ENCODE results near the gene EFR3B. TPM values are rescaled to one million over a fixed set of nuclear protein-coding genes. Genes with fewer than 3 reads are reported as not detected.
"Not testable (repeated sequence)": the region's sequence is repeated elsewhere in the genome, so short reads cannot be mapped to it uniquely, and the experiment has no call there.

Gene EFR3B
- total and polyA plus RNA-seq, 5 donors from 2014 or later: 0.05 to 0.15 (median 0.08) TPM; not detected in 1

- Mint-ChIP-seq H3K36me3 (no peaks in the 10 kb centered on the region), H3K4me3 (no peak overlapping the region), H3K27ac (no peak overlapping the region), H3K4me1 (no peaks in the 10 kb centered on the region), H3K9me3 (peaks cover 0 to 2% (median 0%) of the 10 kb centered on the region in 7 donors), H3K27me3 (peaks cover 5% of the 10 kb centered on the region)
- Histone ChIP-seq H3K27ac (ENCODE audit: insufficient read depth, low read length, poor library complexity, severe bottlenecking) (no peak overlapping the region), H3K9me3 (ENCODE audit: control insufficient read depth in 2 of 2, low read length in 2 of 2) (no peaks in the 10 kb centered on the region), H3K4me1 (ENCODE audit: control insufficient read depth, insufficient read depth, low read length, poor library complexity, severe bottlenecking) (no peaks in the 10 kb centered on the region), H3K36me3 (ENCODE audit: control insufficient read depth, insufficient read depth, low read length) (no peaks in the 10 kb centered on the region), H3K4me3 (ENCODE audit: low read depth, low read length) (no peak overlapping the region), H3K27me3 (ENCODE audit: control insufficient read depth, insufficient read depth, low read length) (no peaks in the 10 kb centered on the region)
- no peak for DNase-seq
- no peak for ATAC-seq (ENCODE audit: low read depth in 2 of 2)
These were observed 47.1 kb downstream of the EFR3B start for GRCh38 chr2:25088817-25089516.

GRCh38 chr2:25089605-25090315, 47.9 kb downstream of the EFR3B start:
- H3K9me3 ChIP-seq (ENCODE audit: control insufficient read depth in 2 of 2, low read length in 2 of 2): no peaks in the 10 kb centered on the region
- DNase-seq (no peak), ATAC-seq (ENCODE audit: low read depth in 2 of 2) (no peak)
- no peaks in the 10 kb centered on the region for H3K4me1 ChIP-seq (ENCODE audit: control insufficient read depth, insufficient read depth, low read length, poor library complexity, severe bottlenecking)
- H3K36me3 ChIP-seq (ENCODE audit: control insufficient read depth, insufficient read depth, low read length): no peaks in the 10 kb centered on the region
- no peak overlapping the region for H3K27ac ChIP-seq (ENCODE audit: insufficient read depth, low read length, poor library complexity, severe bottlenecking)
- Mint-ChIP-seq H3K9me3 (peaks cover 0 to 2% (median 0%) of the 10 kb centered on the region in 7 donors), H3K27ac (no peak overlapping the region), H3K4me3 (no peak overlapping the region), H3K27me3 (peaks cover 5% of the 10 kb centered on the region), H3K4me1 (no peaks in the 10 kb centered on the region), H3K36me3 (no peaks in the 10 kb centered on the region)
- H3K27me3 ChIP-seq (ENCODE audit: control insufficient read depth, insufficient read depth, low read length): no peaks in the 10 kb centered on the region
- H3K4me3 ChIP-seq (ENCODE audit: low read depth, low read length): no peak overlapping the region

- Histone ChIP-seq H3K4me1 (ENCODE audit: control insufficient read depth, insufficient read depth, low read length, poor library complexity, severe bottlenecking) (no peaks in the 10 kb centered on the region), H3K27me3 (ENCODE audit: control insufficient read depth, insufficient read depth, low read length) (no peaks in the 10 kb centered on the region), H3K27ac (ENCODE audit: insufficient read depth, low read length, poor library complexity, severe bottlenecking) (no peak overlapping the region), H3K36me3 (ENCODE audit: control insufficient read depth, insufficient read depth, low read length) (no peaks in the 10 kb centered on the region), H3K4me3 (ENCODE audit: low read depth, low read length) (no peak overlapping the region), H3K9me3 (ENCODE audit: control insufficient read depth in 2 of 2, low read length in 2 of 2) (no peaks in the 10 kb centered on the region)
- DNase-seq (no peak), ATAC-seq (ENCODE audit: low read depth in 2 of 2) (no peak)
- Mint-ChIP-seq H3K27me3 (peaks cover 5% of the 10 kb centered on the region), H3K27ac (no peak overlapping the region), H3K36me3 (no peaks in the 10 kb centered on the region), H3K4me1 (no peaks in the 10 kb centered on the region), H3K4me3 (no peak overlapping the region), H3K9me3 (peaks cover 0 to 2% (median 0%) of the 10 kb centered on the region in 7 donors)
These were observed 48.9 kb downstream of the EFR3B start for GRCh38 chr2:25090801-25091200.

GRCh38 chr2:25091265-25091664, 49.4 kb downstream of the EFR3B start:
- no peaks in the 10 kb centered on the region for H3K4me1 ChIP-seq (ENCODE audit: control insufficient read depth, insufficient read depth, low read length, poor library complexity, severe bottlenecking)
- H3K27me3 Mint-ChIP-seq: peaks cover 6% of the 10 kb centered on the region
- H3K36me3 Mint-ChIP-seq: no peaks in the 10 kb centered on the region
- no peaks in the 10 kb centered on the region for H3K9me3 ChIP-seq (ENCODE audit: control insufficient read depth in 2 of 2, low read length in 2 of 2)
- DNase-seq: no peak
- H3K9me3 Mint-ChIP-seq: peaks cover 0 to 2% (median 0%) of the 10 kb centered on the region in 7 donors
- H3K4me3 Mint-ChIP-seq: no peak overlapping the region
- H3K27me3 ChIP-seq (ENCODE audit: control insufficient read depth, insufficient read depth, low read length): no peaks in the 10 kb centered on the region
- H3K4me3 ChIP-seq (ENCODE audit: low read depth, low read length): no peak overlapping the region
- no peak overlapping the region for H3K27ac ChIP-seq (ENCODE audit: insufficient read depth, low read length, poor library complexity, severe bottlenecking)
- H3K4me1 Mint-ChIP-seq: no peaks in the 10 kb centered on the region
- no peak overlapping the region for H3K27ac Mint-ChIP-seq
- ATAC-seq (ENCODE audit: low read depth in 2 of 2): no peak
- no peaks in the 10 kb centered on the region for H3K36me3 ChIP-seq (ENCODE audit: control insufficient read depth, insufficient read depth, low read length)

- Histone ChIP-seq H3K4me3 (ENCODE audit: low read depth, low read length) (no peak overlapping the region), H3K27me3 (ENCODE audit: control insufficient read depth, insufficient read depth, low read length) (no peaks in the 10 kb centered on the region), H3K27ac (ENCODE audit: insufficient read depth, low read length, poor library complexity, severe bottlenecking) (no peak overlapping the region), H3K4me1 (ENCODE audit: control insufficient read depth, insufficient read depth, low read length, poor library complexity, severe bottlenecking) (no peaks in the 10 kb centered on the region), H3K36me3 (ENCODE audit: control insufficient read depth, insufficient read depth, low read length) (no peaks in the 10 kb centered on the region), H3K9me3 (ENCODE audit: control insufficient read depth in 2 of 2, low read length in 2 of 2) (no peaks in the 10 kb centered on the region)
- Mint-ChIP-seq H3K27ac (no peak overlapping the region), H3K9me3 (peaks cover 0 to 5% (median 0%) of the 10 kb centered on the region in 7 donors), H3K36me3 (no peaks in the 10 kb centered on the region), H3K4me1 (no peaks in the 10 kb centered on the region), H3K4me3 (no peak overlapping the region), H3K27me3 (peaks cover 13% of the 10 kb centered on the region)
- no peak for DNase-seq
- ATAC-seq (ENCODE audit: low read depth in 2 of 2): no peak
These were observed 56.2 kb downstream of the EFR3B start for GRCh38 chr2:25098056-25098455.

- H3K4me3 ChIP-seq (ENCODE audit: low read depth, low read length): no peak overlapping the region
- H3K27me3 Mint-ChIP-seq: peaks cover 13% of the 10 kb centered on the region
- H3K36me3 ChIP-seq (ENCODE audit: control insufficient read depth, insufficient read depth, low read length): no peaks in the 10 kb centered on the region
- no peak overlapping the region for H3K27ac ChIP-seq (ENCODE audit: insufficient read depth, low read length, poor library complexity, severe bottlenecking)
- H3K9me3 ChIP-seq (ENCODE audit: control insufficient read depth in 2 of 2, low read length in 2 of 2): no peaks in the 10 kb centered on the region
- H3K4me1 Mint-ChIP-seq: no peaks in the 10 kb centered on the region
- H3K27me3 ChIP-seq (ENCODE audit: control insufficient read depth, insufficient read depth, low read length): no peaks in the 10 kb centered on the region
- H3K9me3 Mint-ChIP-seq: peaks cover 0 to 3% (median 0%) of the 10 kb centered on the region in 7 donors
- H3K27ac Mint-ChIP-seq: no peak overlapping the region
- DNase-seq (no peak), ATAC-seq (ENCODE audit: low read depth in 2 of 2) (no peak)
- no peak overlapping the region for H3K4me3 Mint-ChIP-seq
- no peaks in the 10 kb centered on the region for H3K4me1 ChIP-seq (ENCODE audit: control insufficient read depth, insufficient read depth, low read length, poor library complexity, severe bottlenecking)
- no peaks in the 10 kb centered on the region for H3K36me3 Mint-ChIP-seq
These were observed 57.0 kb downstream of the EFR3B start for GRCh38 chr2:25098670-25099486.

- H3K4me1 ChIP-seq (ENCODE audit: control insufficient read depth, insufficient read depth, low read length, poor library complexity, severe bottlenecking); H3K27ac Mint-ChIP-seq; H3K4me3 Mint-ChIP-seq; H3K9me3 ChIP-seq (ENCODE audit: control insufficient read depth in 2 of 2, low read length in 2 of 2); H3K27ac ChIP-seq (ENCODE audit: insufficient read depth, low read length, poor library complexity, severe bottlenecking); H3K9me3 Mint-ChIP-seq; H3K36me3 Mint-ChIP-seq; H3K36me3 ChIP-seq (ENCODE audit: control insufficient read depth, insufficient read depth, low read length); ATAC-seq (ENCODE audit: low read depth in 2 of 2); DNase-seq; H3K27me3 ChIP-seq (ENCODE audit: control insufficient read depth, insufficient read depth, low read length); H3K4me3 ChIP-seq (ENCODE audit: low read depth, low read length); H3K4me1 Mint-ChIP-seq: not testable (repeated sequence)
- H3K27me3 Mint-ChIP-seq: peaks cover 13% of the 10 kb centered on the region
These were observed 60.5 kb downstream of the EFR3B start for GRCh38 chr2:25102352-25102751.

Data from CD4-positive, CD25-positive, alpha-beta regulatory T cell (primary cell).